TTC549 (cell line): ENCODE data around the gene FOXL2NB.

Experiments
- FAIRE-seq: peaks from 2 replicates; lab custom pipeline; 2012; peaks lifted over from hg19 to GRCh38; lab: Jason Lieb, UNC

Gene FOXL2NB

GRCh38 chr3:138933068-138933668, 13.8 kb upstream of the FOXL2NB start:
- no peak for FAIRE-seq

GRCh38 chr3:138933981-138934691, 12.9 kb upstream of the FOXL2NB start:
- FAIRE-seq = no peak

GRCh38 chr3:138935505-138935862, 11.5 kb upstream of the FOXL2NB start:
- FAIRE-seq = no peak

GRCh38 chr3:138935863-138936740, 10.9 kb upstream of the FOXL2NB start:
- no peak for FAIRE-seq

GRCh38 chr3:138936741-138937689, 10.0 kb upstream of the FOXL2NB start:
- no peak for FAIRE-seq

GRCh38 chr3:138937690-138938055, 9.3 kb upstream of the FOXL2NB start:
- no peak for FAIRE-seq

- no peak for FAIRE-seq
Measured at GRCh38 chr3:138938056-138938876, 8.8 kb upstream of the FOXL2NB start.

- no peak for FAIRE-seq
Measured at GRCh38 chr3:138938877-138939560, 8.0 kb upstream of the FOXL2NB start.

- FAIRE-seq = no peak
Measured at GRCh38 chr3:138939561-138940241, 7.3 kb upstream of the FOXL2NB start.

GRCh38 chr3:138940446-138940845, 6.6 kb upstream of the FOXL2NB start:
- FAIRE-seq = no peak

- no peak for FAIRE-seq
Measured at GRCh38 chr3:138941259-138941885, 5.6 kb upstream of the FOXL2NB start.

- no peak for FAIRE-seq
Measured at GRCh38 chr3:138942271-138942670, 4.7 kb upstream of the FOXL2NB start.

- FAIRE-seq = no peak
Measured at GRCh38 chr3:138942861-138943623, 4.0 kb upstream of the FOXL2NB start.

- no peak for FAIRE-seq
Measured at GRCh38 chr3:138943724-138944653, 3.0 kb upstream of the FOXL2NB start.

- FAIRE-seq = no peak
Measured at GRCh38 chr3:138944654-138944928, 2.4 kb upstream of the FOXL2NB start.

- FAIRE-seq = no peak
Measured at GRCh38 chr3:138944929-138945708, 1.9 kb upstream of the FOXL2NB start.
